H9 (cell line): ENCODE measurements around the gene NECAB2. TPM values are rescaled to one million over a fixed set of nuclear protein-coding genes. Genes with fewer than 3 reads are reported as not detected.

Experiments
- DNase-seq: peaks from one replicate; pipeline ENCODE4 v3.0.0-alpha.2; 2017
- H2AFZ ChIP-seq: one replicate; pipeline ENCODE4 v1.6.1; 2013; ENCODE audit warnings: mild to moderate bottlenecking, low read length, control low read depth, moderate library complexity
- H2AK5ac ChIP-seq: 2 replicates; pipeline ENCODE4 v1.6.1; 2013; ENCODE audit warnings: low read length, control low read depth, mixed read lengths; ENCODE audit not compliant: insufficient read length
- H2BK120ac ChIP-seq: one replicate; pipeline ENCODE4 v1.6.1; 2013; ENCODE audit warnings: low read depth, mild to moderate bottlenecking, low read length, control low read depth, inconsistent platforms; ENCODE audit not compliant: poor library complexity, severe bottlenecking
- H2BK12ac ChIP-seq: 2 replicates; pipeline ENCODE4 v1.6.1; 2013; ENCODE audit warnings: low read length, control low read depth, mixed read lengths, low read depth; ENCODE audit not compliant: insufficient read length
- H2BK15ac ChIP-seq: 2 replicates; pipeline ENCODE4 v1.6.1; 2013; ENCODE audit warnings: low read depth, low read length, control low read depth
- H2BK20ac ChIP-seq: one replicate; pipeline ENCODE4 v1.6.1; 2013; ENCODE audit warnings: low read depth, mild to moderate bottlenecking, low read length, control low read depth, inconsistent platforms; ENCODE audit not compliant: poor library complexity, severe bottlenecking
- H2BK5ac ChIP-seq: 2 replicates; pipeline ENCODE4 v1.6.1; 2013; ENCODE audit warnings: low read length, control low read depth, mixed read lengths; ENCODE audit not compliant: insufficient read length
- H3K14ac ChIP-seq: 2 replicates; pipeline ENCODE4 v1.6.1; 2013; ENCODE audit warnings: low read length, control low read depth; ENCODE audit not compliant: insufficient read depth
- H3K18ac ChIP-seq: 2 replicates; pipeline ENCODE4 v1.6.1; 2013; ENCODE audit warnings: low read depth, mild to moderate bottlenecking, mixed read lengths, low read length, control low read depth; ENCODE audit not compliant: insufficient read length
- H3K23ac ChIP-seq: 2 replicates; pipeline ENCODE4 v1.6.1; 2013; ENCODE audit warnings: low read length, control low read depth, mixed read lengths, low read depth; ENCODE audit not compliant: insufficient read length
- H3K23me2 ChIP-seq: 2 replicates; pipeline ENCODE4 v1.6.1; 2013; ENCODE audit warnings: low read depth, mild to moderate bottlenecking, mixed read lengths, low read length, control low read depth; ENCODE audit not compliant: insufficient read length, poor library complexity, severe bottlenecking
- H3K27ac ChIP-seq: 2 replicates; pipeline ENCODE4 v1.5.1; 2013; ENCODE audit warnings: low read length, control low read depth, mixed read lengths, low read depth; ENCODE audit not compliant: insufficient read length
- H3K27me3 ChIP-seq: 2 replicates; pipeline ENCODE4 v1.6.1; 2013; ENCODE audit warnings: low read length, control low read depth, inconsistent platforms; ENCODE audit not compliant: insufficient read depth
- H3K4ac ChIP-seq: 2 replicates; pipeline ENCODE4 v1.6.1; 2013; ENCODE audit warnings: low read depth, mild to moderate bottlenecking, control low read depth, inconsistent platforms, low read length, moderate library complexity
- H3K4me1 ChIP-seq: 2 replicates; pipeline ENCODE4 v1.6.1; 2013; ENCODE audit warnings: low read length, control low read depth, inconsistent platforms; ENCODE audit not compliant: insufficient read depth
- H3K4me2 ChIP-seq: 2 replicates; pipeline ENCODE4 v1.6.1; 2013; ENCODE audit warnings: low read length, control low read depth, mixed read lengths; ENCODE audit not compliant: insufficient read length, insufficient read depth
- H3K56ac ChIP-seq: 2 replicates; pipeline ENCODE4 v1.6.1; 2013; ENCODE audit warnings: low read depth, mild to moderate bottlenecking, mixed read lengths, low read length, control low read depth; ENCODE audit not compliant: insufficient read length
- H3K79me1 ChIP-seq: 2 replicates; pipeline ENCODE4 v1.6.1; 2013; ENCODE audit warnings: low read depth, mild to moderate bottlenecking, moderate library complexity, low read length, control low read depth, inconsistent platforms; ENCODE audit not compliant: insufficient read depth, poor library complexity, severe bottlenecking
- H3K79me2 ChIP-seq: 2 replicates; pipeline ENCODE4 v1.6.1; 2013; ENCODE audit warnings: low read length, control low read depth, inconsistent platforms; ENCODE audit not compliant: insufficient read depth
- H3K9ac ChIP-seq: 2 replicates; pipeline ENCODE4 v1.6.1; 2013; ENCODE audit warnings: low read length, control low read depth, mixed read lengths; ENCODE audit not compliant: insufficient read length; ENCODE audit errors: extremely low read depth
- H3K9me3 ChIP-seq: one replicate; pipeline ENCODE4 v1.6.1; 2013; ENCODE audit warnings: low read depth, low read length, inconsistent platforms; ENCODE audit not compliant: control insufficient read depth
- H3T11ph ChIP-seq: one replicate; pipeline ENCODE4 v1.6.1; 2013; ENCODE audit warnings: mild to moderate bottlenecking, low read length, control low read depth, inconsistent platforms
- H4K20me1 ChIP-seq: one replicate; pipeline ENCODE4 v1.6.1; 2013; ENCODE audit not compliant: control insufficient read depth, insufficient read length, insufficient read depth
- H4K5ac ChIP-seq: 2 replicates; pipeline ENCODE4 v1.6.1; 2013; ENCODE audit warnings: low read depth, mild to moderate bottlenecking, mixed read lengths, low read length, control low read depth; ENCODE audit not compliant: insufficient read length
- H4K8ac ChIP-seq: replicated peaks from 2 replicates; pipeline ENCODE4 v1.6.1; 2013; ENCODE audit warnings: low read length, control low read depth, mixed read lengths, low read depth; ENCODE audit not compliant: insufficient read length
- H4K91ac ChIP-seq: 2 replicates; pipeline ENCODE4 v1.6.1; 2013; ENCODE audit warnings: low read depth, mild to moderate bottlenecking, moderate library complexity, mixed read lengths, low read length, control low read depth; ENCODE audit not compliant: insufficient read length
- H3K27ac Mint-ChIP-seq, 3 experiments: 2 replicates in 2 of 3; 3 replicates in 1 of 3; pipeline ENCODE4 v1.8.0; 2020 to 2021; ENCODE audit warnings: mixed read lengths in 3 of 3, mild to moderate bottlenecking in 1 of 3, moderate library complexity in 1 of 3
- H3K27me3 Mint-ChIP-seq: 2 replicates; pipeline ENCODE4 v1.8.0; 2021; ENCODE audit warnings: low read depth, mild to moderate bottlenecking, moderate library complexity, mixed read lengths
- H3K36me3 Mint-ChIP-seq, 3 experiments: 2 replicates in 2 of 3; 3 replicates in 1 of 3; pipeline ENCODE4 v1.8.0; 2020 to 2021; ENCODE audit warnings: low read depth in 3 of 3, mixed read lengths in 3 of 3; ENCODE audit not compliant: insufficient read depth in 1 of 3
- H3K4me1 Mint-ChIP-seq, 2 experiments: 2 replicates each; pipeline ENCODE4 v1.8.0; 2020; ENCODE audit warnings: mixed read lengths in 2 of 2
- H3K4me3 Mint-ChIP-seq, 2 experiments: 2 replicates in 1 of 2; 3 replicates in 1 of 2; pipeline ENCODE4 v1.8.0; 2020 to 2021; ENCODE audit warnings: mild to moderate bottlenecking in 2 of 2, mixed read lengths in 2 of 2, moderate library complexity in 1 of 2
- H3K9me3 Mint-ChIP-seq, 2 experiments: 2 replicates in 1 of 2; 3 replicates in 1 of 2; pipeline ENCODE4 v1.8.0; 2020; ENCODE audit warnings: mild to moderate bottlenecking in 2 of 2, mixed read lengths in 2 of 2, moderate library complexity in 1 of 2
- CTCF ChIP-seq: fragments of 200-600 bp; sonication (generic); conservative IDR thresholded peaks from 3 replicates; pipeline ENCODE4 v1.8.0; 2021; ENCODE audit warnings: antibody characterized with exemption, mild to moderate bottlenecking
- WGBS: extraction: QIAGEN DNeasy Blood & Tissue Kit; methylation state at CpG from one replicate; pipeline ENCODE4 v1.1.7; 2013; ENCODE audit warnings: missing lambda C conversion rate, low lambda C conversion rate, mixed read lengths; ENCODE audit not compliant: insufficient read length; ENCODE audit errors: extremely low coverage; 5-methylcytosine and 5-hydroxymethylcytosine counted together
- total RNA-seq: library from RNA; stranded (reverse); gene quantifications from 2 replicates; pipeline ENCODE4 v1.2.1, GENCODE V29; 2021

Gene NECAB2
- total RNA-seq, 1 experiment from 2014 or later, result 12.6 TPM

GRCh38 chr16:83929811-83930555 is 38.1 kb upstream of the NECAB2 start:
- Histone ChIP-seq H3K4me1 (no peaks in the 10 kb centered on the region), H2AFZ (no peak overlapping the region), H2BK20ac (no peak overlapping the region), H2AK5ac (no peak overlapping the region), H3K27me3 (no peaks in the 10 kb centered on the region), H3K23me2 (peaks cover 4% of the 10 kb centered on the region), H2BK5ac (no peak overlapping the region), H3K9ac (no peak overlapping the region), H3K14ac (no peak overlapping the region), H2BK120ac (no peak overlapping the region), H4K20me1 (no peaks in the 10 kb centered on the region), H3K79me2 (no peaks in the 10 kb centered on the region), H2BK12ac (no peak overlapping the region), H3K56ac (no peak overlapping the region), H3K18ac (no peak overlapping the region), H3K4ac (no peak overlapping the region), H4K91ac (no peak overlapping the region), H3K4me2 (no peak overlapping the region), H3T11ph (no peak overlapping the region), H3K23ac (no peak overlapping the region), H4K8ac (no peak overlapping the region), H4K5ac (no peak overlapping the region), H2BK15ac (no peak overlapping the region), H3K27ac (no peak overlapping the region), H3K79me1 (no peaks in the 10 kb centered on the region), H3K9me3 (no peaks in the 10 kb centered on the region)
- Mint-ChIP-seq H3K36me3 (peaks cover 2 to 10% (median 5%) of the 10 kb centered on the region in 3 experiments; a peak in 6 of 7 replicates), H3K4me3 (no peak overlapping the region), H3K4me1 (peaks cover 16 to 26% of the 10 kb centered on the region in 2 experiments), H3K9me3 (no peaks in the 10 kb centered on the region), H3K27ac (no peak overlapping the region; a peak in 1 of 7 replicates), H3K27me3 (peaks cover 6% of the 10 kb centered on the region)
- no peak for DNase-seq
- WGBS, result no CpG with 5 or more reads among the region's 17 CpGs
- no peak for TF ChIP-seq CTCF
